ENCODE measurements around the gene CHRND. TPM values are rescaled to one million over a fixed set of nuclear protein-coding genes. Genes with fewer than 3 reads are reported as not detected.

CHRND gene
- not detected in 2 replicates for total RNA-seq (2014; rRNA removed; shearing (Covaris generic))

DNA sequence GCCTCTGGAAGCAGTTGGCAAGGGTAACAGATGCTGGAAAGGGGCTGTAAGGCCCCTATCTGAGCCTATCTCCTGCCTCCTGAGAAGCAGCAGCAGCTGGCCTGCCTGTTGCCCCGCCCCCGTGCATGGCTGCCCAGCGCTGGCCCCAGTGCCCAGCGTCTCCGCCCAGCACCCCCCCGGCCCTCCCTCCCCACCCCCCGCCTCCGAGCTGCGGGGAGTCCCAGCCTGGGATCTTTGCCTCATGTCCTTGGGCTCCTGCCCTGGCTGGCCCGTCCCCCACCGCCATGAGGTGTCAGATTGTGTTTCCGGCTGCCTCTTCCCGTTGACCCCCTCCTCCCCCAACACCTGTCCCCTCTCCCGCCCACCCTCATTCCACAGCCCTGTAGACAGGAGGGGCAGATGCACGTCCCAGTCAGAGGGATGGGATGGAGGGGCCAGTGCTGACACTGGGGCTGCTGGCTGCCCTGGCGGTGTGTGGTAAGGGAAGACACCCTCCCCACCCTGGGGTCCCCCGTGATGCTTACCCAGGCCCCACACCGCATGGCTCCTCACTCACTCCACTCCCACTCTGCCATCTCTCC, at the start of gene CHRND:
Gene CHRND, plus strand, starts transcription at position 370 of the 581 bp plus-strand sequence. Its CDS starts 56 bp downstream, at position 426.
- no peak for DNase-seq (ENCODE audit: low spot score)

DNA sequence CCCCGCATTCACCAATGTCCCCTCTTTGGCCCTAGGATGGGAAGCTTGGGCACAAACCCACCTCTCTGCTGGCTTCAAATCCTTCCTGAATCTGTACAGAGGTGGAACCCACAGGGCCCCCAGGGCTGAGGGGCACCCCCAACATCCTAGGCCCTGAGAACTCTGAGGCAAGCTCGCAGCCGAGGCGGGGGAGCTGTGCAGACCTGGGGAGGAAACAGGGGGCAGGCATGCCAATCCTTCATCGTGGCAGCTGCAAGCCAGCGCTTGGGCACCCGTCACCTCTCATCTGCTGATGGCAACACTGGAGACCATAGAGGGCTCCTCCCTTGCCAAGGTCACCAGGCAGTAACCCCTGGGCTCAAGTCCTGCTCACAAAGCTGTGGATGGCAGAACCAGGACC, 49.2 kb upstream of the CHRND start:
- DNase-seq (ENCODE audit: low spot score), result no peak

DNA sequence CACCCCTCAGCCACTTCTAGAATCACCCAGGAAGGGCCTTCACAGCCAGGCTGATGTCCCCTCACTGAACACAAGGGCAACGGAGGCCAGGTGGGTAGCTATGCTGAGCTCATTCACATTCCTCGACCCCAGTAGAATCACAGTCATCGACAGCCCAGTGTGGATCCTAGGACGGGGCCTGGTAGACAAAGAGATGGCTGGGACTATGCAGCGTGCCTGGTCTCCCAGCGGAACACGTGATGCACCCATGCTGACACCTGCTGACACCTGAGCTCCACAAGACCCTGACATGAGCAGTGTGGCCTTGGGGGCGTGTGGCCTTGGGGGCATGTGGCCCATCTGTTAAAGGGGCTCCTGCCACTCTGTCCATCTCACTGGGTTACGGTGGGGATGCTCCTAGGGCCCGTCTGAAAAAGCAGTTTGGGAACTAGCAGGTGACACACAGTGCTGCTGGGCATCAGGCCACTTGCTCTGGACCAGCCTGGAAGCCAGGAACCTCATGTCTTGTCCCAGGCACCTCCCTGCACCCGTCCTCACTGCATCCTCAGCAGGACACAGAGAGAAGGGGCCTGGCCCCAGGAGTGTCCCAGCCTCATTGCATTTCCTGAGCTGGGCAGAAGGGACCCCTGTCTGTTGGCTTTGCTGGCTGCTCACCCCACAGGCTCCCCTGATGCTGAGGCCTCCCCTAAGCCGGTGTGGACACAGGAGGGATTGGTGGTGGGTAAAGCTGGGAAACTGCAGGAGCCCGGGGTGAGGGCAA, 48.0 kb upstream of the CHRND start:
- DNase-seq (ENCODE audit: low spot score), result no peak

DNA sequence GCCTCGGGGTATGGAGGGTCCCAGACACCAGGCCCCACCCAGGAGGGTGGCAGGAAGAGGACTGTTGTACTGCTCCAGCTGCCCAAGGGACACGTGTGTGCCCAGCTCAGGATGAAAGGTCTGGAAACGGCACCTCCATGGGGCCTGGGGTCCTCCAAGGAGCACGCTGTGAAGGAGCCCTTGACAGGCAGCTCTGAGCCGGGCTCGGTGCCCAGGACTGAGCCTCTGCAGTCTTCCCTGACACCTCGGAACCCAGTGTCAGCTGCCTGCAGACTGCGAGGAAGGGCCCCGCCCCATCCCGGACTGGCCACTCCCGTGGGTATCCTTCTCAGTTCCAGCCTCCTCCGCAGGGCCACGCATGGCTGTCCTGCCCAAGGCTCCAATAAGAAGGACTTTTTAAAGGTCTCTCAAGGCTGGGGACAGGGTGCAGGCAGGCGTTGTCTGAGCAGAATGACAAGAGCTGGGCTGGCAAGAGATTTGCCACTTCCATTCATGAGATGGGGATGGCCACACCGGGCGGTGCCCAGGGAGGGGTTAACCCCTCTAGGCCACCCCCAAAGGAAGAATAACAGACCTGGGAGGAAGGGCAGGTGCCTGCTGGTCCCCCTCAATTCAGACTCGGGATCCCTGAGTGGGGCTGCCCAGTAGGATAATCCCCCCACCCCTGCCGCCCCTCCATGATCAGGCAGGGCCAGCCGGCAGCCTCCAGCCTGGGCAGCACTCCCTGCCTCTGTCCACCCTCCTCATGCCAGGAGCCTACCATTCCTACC, 47.2 kb upstream of the CHRND start:
- DNase-seq (ENCODE audit: low spot score), result no peak

DNA sequence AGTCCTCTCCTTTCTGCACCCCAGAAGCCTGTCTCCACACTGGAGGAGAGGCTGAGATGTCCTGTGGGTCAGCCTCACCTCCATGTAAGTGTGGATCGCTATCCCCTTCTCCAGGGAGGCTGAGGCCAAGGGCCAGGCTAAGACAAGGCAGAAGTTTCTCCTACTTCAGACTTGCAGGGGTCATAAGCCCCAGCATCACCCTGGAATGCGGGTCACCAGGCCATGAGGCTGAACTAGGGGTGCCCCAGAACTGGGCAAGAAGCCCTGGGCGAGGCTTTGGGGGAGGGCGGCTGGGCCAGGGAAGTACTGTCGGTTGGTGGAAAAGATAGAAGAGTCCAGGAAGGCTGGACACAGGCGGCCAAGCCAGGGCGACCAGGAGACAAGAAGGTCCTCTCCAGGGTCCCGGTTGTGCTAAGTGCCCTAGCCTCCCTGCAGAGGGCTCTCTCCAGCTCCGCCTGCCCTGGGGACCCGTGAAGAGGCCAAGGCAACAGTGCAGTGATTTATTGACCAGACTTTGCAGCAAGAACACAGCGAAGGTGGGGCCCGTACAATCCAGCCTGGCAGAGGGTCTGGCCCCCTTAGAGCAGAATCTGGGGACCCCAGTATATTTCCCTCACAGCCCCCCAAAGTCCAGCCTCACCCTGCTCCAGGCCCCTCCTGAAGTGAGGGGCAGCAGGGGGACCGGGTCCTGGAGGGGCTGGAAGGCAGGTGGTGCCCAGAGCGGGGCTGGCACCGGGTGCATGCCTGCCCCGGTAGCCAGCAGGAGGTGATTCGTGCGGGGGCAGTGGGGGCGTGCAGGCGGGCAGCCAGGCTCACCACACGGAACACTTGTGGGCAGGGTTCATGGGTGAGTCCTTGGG, 46.4 kb upstream of the CHRND start:
- DNase-seq (ENCODE audit: low spot score), result no peak

DNA sequence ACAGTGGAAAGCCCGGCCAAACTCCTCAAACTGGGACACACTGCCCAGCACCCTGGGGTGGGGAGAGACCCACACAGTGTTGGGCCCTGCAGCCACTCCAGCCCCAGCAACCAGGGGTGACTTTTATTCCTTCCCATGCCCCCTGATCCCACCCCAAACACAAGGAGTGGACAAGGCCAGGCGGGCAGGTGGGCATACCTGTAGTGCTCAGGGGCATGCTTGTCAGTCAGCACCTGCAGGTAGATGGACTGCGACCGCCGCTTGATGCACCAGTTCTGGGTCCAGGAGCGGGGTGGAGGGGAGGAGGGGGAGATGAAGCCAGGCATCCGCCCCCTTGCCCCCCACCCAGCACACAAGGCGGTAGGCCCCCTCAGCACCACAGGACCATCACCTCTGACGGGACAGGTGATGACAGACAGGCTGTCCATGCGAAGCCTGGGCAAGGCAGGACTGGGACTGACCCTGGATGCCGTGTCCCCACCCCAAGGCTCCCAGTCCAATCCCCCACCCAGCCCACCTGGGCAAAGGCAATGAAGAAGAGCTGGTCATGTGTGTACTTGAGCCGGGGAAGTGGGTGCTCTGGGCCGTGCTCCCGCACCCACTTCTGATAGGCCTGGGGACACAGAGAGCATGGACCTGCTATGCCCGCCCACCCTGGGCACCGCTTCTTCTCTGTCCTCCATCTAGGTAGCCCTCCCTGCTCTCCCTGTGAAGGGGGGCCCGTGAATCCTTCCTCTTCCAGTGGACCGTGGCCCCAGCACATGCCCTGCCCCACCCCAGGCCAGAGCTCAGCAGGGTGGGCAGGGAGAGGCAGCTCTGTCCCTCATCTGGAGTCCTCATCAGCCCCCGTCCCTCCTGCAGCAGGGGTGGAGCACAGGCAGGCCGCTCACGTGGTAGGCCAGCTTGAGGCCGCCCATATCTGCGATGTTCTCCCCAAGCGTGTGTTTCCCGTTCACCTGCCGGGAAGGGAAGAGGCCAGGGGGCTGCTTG, 45.5 kb upstream of the CHRND start:
- no peak for DNase-seq (ENCODE audit: low spot score)

DNA sequence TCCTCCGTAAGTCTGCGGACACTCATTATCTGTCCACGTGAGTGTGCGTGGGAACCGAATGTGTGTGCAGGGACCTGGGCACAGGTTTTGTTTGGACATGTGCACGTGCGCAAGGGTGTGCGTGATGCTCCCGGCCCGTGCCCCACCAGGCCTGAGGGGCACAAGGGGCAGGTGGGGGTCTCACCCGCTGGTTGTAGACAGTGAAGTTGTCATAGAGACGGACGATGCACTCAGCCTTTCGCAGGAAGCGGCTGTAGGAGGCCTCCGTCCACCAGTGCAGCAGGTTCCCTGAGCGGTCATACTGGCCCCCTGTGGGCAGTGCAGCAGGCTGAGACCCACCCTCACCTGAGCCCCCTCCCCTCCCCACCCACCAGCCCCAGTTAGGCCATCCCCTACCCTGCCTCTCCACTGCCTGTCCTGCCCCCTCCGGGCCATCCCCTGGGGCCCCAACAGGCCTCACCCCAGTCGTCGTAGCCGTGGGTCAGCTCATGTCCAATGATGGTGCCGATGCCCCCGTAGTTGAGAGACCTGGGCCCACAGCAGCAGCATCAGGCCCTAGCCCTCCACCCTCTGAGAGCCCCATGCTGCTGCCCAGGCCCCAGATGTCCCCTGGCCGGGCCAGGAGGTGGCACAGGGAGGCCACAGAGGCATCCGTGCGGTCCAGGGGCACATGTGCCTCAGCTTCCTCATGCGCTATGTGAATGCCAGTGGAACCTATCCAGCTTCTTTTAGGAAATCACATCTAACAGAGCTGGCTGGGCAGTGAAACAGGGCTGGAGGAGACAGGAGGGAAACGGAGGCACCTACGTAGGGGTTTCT, 44.4 kb upstream of the CHRND start:
- no peak for DNase-seq (ENCODE audit: low spot score)

DNA sequence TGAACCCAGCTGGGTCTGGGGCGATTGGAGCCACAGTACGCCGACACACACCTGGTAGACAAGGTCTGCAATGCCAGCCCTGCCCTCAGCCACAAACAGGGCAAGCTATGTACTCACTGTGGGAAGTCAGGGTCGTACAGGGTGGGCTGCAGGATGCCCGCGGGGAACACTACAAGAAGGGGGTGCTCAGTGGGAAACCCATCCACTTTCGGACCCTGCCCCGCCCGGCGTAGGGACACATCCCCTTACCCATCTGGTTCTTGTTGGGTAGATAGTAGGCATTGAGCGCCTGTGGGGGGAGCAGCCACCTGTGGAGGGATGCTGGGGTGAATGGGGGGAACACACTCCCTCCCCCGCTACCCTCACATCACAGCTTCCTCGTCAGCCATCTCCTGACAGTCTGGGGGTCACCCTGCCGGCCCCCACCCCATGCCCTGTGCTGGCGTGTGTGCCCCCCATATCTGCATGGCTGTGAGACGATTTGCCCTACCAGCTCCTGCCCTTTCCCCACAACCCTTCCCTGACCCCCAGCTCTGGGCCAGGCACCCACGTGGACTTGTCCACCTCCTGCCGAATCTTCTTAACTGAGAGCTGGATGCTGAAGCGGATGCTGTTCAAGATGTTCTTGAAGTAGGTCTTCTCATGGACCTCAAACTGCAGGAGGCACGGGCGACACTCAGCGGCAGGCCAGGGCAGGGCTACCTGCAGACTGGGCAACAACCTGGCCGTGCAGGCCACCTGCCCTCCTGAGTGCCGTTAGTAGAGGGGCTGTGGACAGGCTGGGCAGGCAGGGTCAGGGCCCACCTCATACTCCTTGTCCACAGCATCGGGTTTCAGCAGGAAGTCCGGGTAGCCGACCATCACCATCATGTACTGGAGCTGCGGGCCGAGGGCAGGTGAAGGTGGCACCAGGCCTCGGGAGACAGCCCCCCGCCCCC, 43.4 kb upstream of the CHRND start:
- DNase-seq (ENCODE audit: low spot score), result no peak

DNA sequence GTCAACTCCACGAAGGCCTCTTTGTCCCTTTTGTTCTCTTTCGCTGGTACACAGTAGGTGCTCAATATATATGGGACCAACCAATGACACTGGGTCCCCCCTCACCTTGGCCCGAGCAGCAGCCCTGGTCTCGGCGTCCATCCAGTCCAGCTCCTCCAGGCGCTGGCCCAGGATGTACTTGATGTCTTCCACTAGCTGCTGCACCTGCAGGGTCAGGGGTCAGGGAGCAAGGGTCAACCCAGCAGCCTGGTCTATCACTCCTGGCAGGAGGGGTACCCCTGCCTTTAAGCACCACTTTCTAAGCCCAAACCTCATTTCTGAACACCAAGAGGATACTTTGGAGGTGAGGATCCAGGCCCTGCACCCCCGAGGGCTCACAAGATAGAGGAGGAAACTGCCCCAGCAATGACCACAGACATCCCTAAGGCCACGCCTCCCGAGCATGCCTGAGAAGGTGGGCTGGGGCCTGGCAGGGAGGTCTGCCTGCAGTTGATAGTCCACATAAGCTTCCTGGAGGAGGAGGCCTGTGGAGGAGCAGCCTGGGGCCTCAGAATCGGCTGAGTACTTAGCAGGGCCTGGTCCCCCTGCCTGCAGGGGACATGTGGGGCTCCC, 42.5 kb upstream of the CHRND start:
- no peak for DNase-seq (ENCODE audit: low spot score)

DNA sequence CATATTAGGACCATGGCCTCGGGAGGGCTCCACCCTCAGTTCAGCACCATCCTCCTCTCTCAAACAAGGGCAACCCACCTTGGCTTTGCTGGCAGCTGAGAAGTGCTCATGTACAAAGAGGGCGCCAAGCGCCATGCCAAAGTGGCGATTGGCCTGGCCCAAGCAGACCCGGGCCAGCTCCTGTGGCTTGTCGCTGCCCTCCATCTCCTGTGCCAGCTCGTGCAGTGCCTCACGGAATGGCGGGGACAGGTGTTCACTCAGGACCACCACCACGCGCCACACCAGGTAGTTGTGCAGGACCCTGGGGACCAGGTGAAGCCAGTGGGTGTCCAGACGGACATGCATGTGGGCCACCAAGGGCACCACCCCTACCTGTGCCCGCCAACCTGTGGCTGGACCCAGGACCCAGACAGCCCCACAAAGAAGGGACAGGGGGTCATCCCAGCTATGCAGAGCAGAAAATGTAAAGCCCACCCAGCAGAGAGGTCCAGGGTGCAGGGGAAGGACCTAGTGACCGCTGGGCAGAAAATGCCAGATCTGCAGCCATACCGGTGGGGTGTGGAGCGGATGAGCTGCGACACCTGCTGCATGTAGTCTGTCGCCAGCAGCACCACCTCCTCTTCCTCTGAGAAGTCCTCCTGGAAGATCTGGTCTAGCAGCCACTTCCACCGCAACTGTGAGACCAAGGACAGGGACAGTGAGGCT, 41.9 kb upstream of the CHRND start:
- DNase-seq (ENCODE audit: low spot score), result no peak

DNA sequence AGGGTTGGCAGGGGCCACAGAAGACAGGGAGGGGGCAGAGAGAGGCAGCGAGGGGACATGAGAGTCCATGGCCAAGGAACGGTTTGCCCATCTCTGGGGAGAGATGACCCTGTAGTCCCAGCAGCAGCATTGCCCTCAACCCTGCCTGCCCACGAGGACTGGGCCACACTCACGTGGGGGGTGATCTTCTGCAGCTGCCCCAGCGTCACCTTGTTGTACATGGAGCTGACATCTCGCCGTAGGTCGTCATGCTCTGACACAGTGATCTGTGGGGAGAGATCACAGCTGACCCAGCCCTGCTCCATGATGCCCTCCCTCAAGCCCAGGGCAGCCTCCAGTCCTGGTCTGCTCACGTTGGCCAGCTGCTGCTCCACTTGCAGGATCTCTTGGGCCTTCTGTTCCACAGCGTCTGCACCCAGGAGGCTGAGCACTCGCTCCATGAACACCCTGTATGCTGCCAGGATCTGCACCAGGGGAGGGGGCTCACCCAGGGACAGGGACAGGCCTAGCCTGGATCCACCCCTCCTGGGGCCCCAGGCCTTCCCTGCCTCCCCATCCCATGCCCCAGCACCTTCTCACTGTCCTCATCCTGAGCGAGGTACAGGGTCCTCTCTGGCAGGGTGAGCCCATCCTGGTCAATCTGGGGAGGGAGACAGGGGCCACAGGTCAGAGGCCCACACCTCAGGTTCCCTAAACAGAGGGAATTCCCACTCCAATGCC, 41.2 kb upstream of the CHRND start:
- DNase-seq (ENCODE audit: low spot score), result no peak

DNA sequence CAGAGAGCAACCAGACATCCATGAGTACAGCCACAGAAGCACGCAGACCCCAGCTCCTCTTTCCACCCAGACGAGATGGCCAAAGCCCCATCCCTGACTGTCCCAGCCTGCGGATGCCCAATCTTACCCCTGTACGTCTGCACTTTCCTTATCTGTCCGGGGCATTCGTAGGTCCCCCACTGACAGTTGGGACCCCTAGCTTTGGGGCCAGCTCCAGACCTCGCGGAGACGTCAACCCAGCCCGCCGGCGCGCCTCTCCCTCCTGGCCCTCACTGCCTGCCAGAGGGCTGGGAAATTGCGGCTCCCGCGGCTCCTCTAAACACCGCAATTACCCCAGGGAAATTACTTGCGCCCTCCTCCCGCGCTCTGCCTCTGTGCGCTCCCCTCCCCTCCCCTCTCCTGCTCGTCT, 40.6 kb upstream of the CHRND start:
- DNase-seq (ENCODE audit: low spot score), result no peak

DNA sequence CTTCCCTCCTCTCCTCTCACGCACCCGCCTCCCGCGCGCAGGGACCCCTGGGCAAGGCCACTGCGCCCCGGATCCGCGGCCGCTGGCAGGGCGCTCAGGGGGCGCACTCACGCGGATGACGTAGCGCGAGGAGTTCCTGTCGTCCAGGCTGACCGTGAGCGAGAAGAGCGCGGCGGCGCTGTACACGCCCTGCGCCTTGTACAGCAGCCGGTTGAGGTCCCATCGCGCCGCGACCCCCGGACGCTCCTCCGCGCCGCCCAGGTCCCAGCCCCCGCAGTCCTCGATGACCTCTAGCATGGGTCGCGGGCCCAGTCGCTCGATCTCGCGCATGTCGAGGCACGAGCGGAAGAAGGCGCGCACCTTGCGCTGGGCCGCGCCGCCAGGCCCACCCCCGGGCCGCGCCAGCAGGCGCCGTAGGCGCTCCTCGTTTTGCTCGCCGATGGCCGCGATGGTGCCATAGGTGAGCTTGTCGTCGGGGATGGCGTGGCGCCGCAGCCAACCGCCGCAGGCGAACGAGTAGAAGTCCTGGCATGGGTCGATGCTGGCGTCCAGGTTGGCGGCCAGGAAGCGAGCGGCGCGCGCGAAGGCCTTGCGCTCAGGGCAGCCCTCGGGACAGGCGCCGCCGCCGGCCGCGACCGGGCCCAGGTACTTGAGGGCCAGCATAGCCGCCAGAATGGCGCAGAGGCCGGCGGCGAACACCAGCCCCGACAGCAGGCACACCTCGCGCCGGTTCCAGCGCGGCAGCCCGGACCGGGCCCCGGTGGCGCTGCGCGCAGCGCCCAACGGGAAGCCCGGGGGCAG, 40.0 kb upstream of the CHRND start:
- no peak for DNase-seq (ENCODE audit: low spot score)

DNA sequence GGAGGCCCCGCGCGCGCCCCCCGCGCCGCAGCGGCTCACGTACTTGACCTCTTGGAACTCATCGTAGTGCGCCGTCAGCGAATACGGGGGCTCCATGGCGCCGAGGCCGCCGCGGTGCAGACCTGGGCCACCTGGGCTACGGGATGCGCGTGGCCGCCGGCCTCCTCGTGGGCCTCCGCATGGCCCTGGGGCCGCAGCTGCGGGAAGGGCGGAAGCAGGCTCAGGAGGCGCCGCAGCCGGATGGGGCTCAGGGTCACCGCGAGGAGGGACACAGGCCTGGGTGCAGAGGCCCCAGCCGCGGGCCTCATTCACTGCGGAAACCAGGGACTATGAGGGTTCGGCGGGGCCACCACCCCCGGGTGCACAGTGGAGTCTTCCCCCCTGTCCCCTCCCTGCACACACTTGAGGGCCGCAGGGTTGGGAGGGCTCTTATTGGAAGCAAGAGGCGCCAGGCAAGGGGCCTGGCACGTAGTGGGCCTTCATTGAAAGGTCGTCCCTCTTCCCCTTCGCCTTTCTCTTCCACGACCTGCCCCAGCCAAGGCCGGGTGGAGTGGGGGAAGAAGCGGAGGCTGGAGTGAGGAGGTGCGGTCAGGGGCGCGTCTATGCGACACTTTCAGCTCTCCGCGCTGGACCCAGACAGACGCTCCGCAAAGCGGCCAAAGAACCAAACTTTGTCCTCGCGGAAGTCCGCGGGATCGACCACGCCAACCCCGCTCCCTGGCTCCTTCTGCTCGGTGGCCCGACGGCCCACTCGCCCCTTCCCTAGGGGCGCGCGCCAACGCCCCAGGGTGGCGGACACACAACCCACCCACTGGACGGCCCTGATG, 39.2 kb upstream of the CHRND start:
- no peak for DNase-seq (ENCODE audit: low spot score)
